ENCODE data around the gene ABCA4. TPM values are rescaled to one million over a fixed set of nuclear protein-coding genes. Genes with fewer than 3 reads are reported as not detected.

The ABCA4 gene
- total RNA-seq, 1 donor from 2014 or later = 1.4 TPM

DNA sequence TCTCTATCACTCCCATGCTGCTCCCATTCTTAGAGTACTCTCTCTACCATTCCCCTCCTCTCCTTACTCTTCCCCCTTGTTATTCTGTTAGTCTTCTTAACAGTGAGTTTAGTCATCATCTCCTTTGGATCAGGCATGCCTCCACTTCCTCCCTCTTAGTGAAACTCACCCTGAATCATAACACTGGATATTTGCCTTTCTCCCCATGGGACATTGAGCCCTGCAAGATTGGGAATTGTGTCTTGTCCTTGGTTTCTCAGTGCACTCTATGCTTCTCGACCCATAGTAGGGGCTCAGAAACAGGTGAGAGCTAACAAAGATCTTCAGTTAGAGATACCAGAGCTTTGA, 143.4 kb downstream of the ABCA4 start:
- intact Hi-C loops (cut with DNase I) = no loop called here
- Histone ChIP-seq H3K4me1 (no peaks in the 10 kb centered on the region), H3K27me3 (no peaks in the 10 kb centered on the region), H3K36me3 (no peaks in the 10 kb centered on the region), H3K27ac (no peak overlapping the region), H3K4me3 (no peak overlapping the region), H3K9me3 (no peaks in the 10 kb centered on the region)
- TF ChIP-seq CTCF (IDR thresholded peaks at IDR 0.05) = no peak
- DNase-seq = no peak
- no peak for ATAC-seq

DNA sequence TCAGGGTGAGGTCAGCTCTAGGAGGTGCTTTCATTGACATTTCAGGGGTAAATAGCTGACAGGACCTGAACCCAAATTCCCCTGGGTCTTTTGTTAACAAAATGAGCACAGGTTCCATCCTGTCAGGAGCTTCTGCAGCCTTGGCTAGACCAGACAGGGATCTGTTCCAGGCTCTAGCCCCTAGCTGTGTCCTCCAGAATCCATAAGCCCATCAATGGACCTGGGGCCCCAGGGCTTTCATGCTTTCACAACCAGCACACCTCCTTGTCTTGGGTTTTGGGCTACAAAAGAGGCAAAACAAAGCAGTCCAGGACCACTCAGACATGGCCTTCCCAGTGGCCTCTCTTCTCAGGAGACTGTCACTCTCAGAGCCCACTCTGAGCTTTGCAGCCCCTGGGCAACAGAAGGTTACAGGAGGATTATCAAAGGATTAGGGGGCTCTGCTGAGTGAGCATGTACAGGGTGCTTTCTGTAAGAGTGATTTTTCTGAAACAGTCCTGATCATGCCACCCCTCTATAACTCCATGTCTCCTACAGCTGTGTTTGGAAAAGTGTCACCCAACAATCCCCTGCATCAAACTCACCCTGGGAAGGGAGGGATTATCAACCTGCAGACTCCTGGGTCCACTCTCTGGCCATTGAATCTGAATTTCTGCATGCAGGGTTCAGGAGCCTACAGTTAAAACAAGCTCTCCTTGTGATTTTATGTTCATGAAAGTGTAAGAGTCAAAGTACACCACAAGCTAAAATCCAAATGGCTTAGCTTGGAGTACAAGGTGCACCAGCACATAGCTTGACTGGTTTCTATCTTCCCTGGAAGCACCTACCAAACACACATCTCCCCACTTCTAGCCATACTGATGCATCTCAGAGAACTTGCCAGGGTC, 144.0 kb downstream of the ABCA4 start:
- Histone ChIP-seq H3K27ac (no peak overlapping the region), H3K4me1 (no peaks in the 10 kb centered on the region), H3K27me3 (no peaks in the 10 kb centered on the region), H3K36me3 (no peaks in the 10 kb centered on the region), H3K9me3 (no peaks in the 10 kb centered on the region), H3K4me3 (no peak overlapping the region)
- intact Hi-C loops (cut with DNase I) = no loop called here
- TF ChIP-seq CTCF (IDR thresholded peaks at IDR 0.05) = no peak
- ATAC-seq (no peak), DNase-seq (no peak)

- H3K27ac ChIP-seq = no peak overlapping the region
- no peaks in the 10 kb centered on the region for H3K27me3 ChIP-seq
- H3K36me3 ChIP-seq = no peaks in the 10 kb centered on the region
- no peak overlapping the region for H3K4me3 ChIP-seq
- DNase-seq (no peak), ATAC-seq (no peak)
- TF ChIP-seq CTCF (IDR thresholded peaks at IDR 0.05) = no peak
- intact Hi-C loops (cut with DNase I) = no loop called here
- H3K9me3 ChIP-seq = no peaks in the 10 kb centered on the region
- no peaks in the 10 kb centered on the region for H3K4me1 ChIP-seq
Measured at GRCh38 chr1:93976291-93976690, 144.7 kb downstream of the ABCA4 start.

DNA sequence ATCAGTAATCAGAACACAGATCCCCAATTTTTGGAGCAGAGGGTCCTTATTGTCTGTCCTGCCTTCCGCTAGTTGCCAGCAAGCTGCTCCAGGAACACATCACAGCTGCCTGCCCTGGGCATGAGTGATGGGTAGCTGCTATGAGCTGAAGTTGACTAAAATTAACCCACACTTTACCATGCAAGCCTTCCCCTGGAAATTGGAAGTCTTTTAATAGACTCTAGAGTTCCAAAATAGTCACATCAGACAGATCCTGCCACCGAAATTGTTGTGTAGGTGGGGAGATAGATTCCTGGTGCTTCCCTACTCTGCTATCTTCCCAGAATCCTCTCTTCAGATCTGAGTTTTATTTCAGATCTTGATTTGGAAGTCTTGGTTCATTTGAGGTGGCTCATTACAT, 148.6 kb downstream of the ABCA4 start:
- no peaks in the 10 kb centered on the region for H3K36me3 ChIP-seq
- no peak for TF ChIP-seq CTCF (IDR thresholded peaks at IDR 0.05)
- DNase-seq = no peak
- no peaks in the 10 kb centered on the region for H3K27me3 ChIP-seq
- H3K4me1 ChIP-seq = no peaks in the 10 kb centered on the region
- no peak for ATAC-seq
- no peak overlapping the region for H3K4me3 ChIP-seq
- intact Hi-C loops (cut with DNase I) = no loop called here
- no peak overlapping the region for H3K27ac ChIP-seq
- H3K9me3 ChIP-seq = no peaks in the 10 kb centered on the region

- intact Hi-C loops (cut with DNase I) = no loop called here
- no peak for DNase-seq
- Histone ChIP-seq H3K36me3 (no peaks in the 10 kb centered on the region), H3K4me1 (no peaks in the 10 kb centered on the region), H3K27me3 (no peaks in the 10 kb centered on the region), H3K4me3 (no peak overlapping the region), H3K9me3 (no peaks in the 10 kb centered on the region), H3K27ac (no peak overlapping the region)
- no peak for TF ChIP-seq CTCF (IDR thresholded peaks at IDR 0.05)
- no peak for ATAC-seq
Measured at GRCh38 chr1:93969887-93970286, 151.1 kb downstream of the ABCA4 start.
